T-cell (primary cell): ENCODE results near the gene BRIX1. TPM values are rescaled to one million over a fixed set of nuclear protein-coding genes. Genes with fewer than 3 reads are reported as not detected.

Source experiments
- ATAC-seq, 4 experiments: fragments of 200-7000 bp in 3 of 4; fragments of 150-1000 bp in 1 of 4; cut with Tn5 transposase; replicated peaks in 1 of 4; 1 replicate in 3 of 4; 2 replicates in 1 of 4; pipeline ENCODE4 v1.10.0; 2021; ENCODE audit warnings: moderate library complexity in 3 of 4, mild to moderate bottlenecking in 2 of 4, moderate number of reproducible peaks in 1 of 4
- CTCF ChIA-PET, 2 donors: fragments of 300-600 bp; sonication (Branson Sonifier 250); formaldehyde crosslinking; loops; one replicate each; lab custom pipeline; 2022; ENCODE audit warnings: antibody characterized with exemption in 2 of 2; lab: Charles Lee
- POLR2A ChIA-PET, 2 donors: fragments of 300-600 bp; sonication (Branson Sonifier 250); formaldehyde crosslinking; loops; one replicate each; lab custom pipeline; 2022; ENCODE audit warnings: antibody characterized with exemption in 2 of 2; lab: Charles Lee
- DNase-seq, 35 experiments: peaks; one replicate each; pipeline versions ENCODE4 v3.0.0 to v3.0.0-alpha.2; 2013 to 2023
- H3K27ac ChIP-seq: one replicate; pipeline ENCODE4 v1.5.1; 2013; ENCODE audit warnings: low read length
- H3K27me3 ChIP-seq, 2 experiments: replicated peaks in 1 of 2; 1 replicate in 1 of 2; 2 replicates in 1 of 2; pipeline versions ENCODE4 v1.6.1 to v1.7.0; 2013; ENCODE audit warnings: low read length in 1 of 2, mixed read lengths in 1 of 2; ENCODE audit not compliant: control insufficient read depth in 2 of 2, insufficient read depth in 2 of 2; ENCODE audit errors: extremely low read depth in 1 of 2
- H3K36me3 ChIP-seq, 2 donors: 1 replicate in 1 of 2; 2 replicates in 1 of 2; pipeline versions ENCODE4 v1.6.1 to v1.7.0; 2013; ENCODE audit warnings: low read length in 1 of 2; ENCODE audit not compliant: control insufficient read depth in 2 of 2, insufficient read depth in 1 of 2; ENCODE audit errors: extremely low read depth in 1 of 2
- H3K4me1 ChIP-seq, 2 experiments: 1 replicate in 1 of 2; 2 replicates in 1 of 2; pipeline versions ENCODE4 v1.6.1 to v1.7.0; 2013; ENCODE audit warnings: low read length in 2 of 2, mixed read lengths in 1 of 2; ENCODE audit not compliant: insufficient read depth in 2 of 2, control insufficient read depth in 1 of 2; ENCODE audit errors: extremely low read depth in 1 of 2
- H3K4me3 ChIP-seq, 2 donors: 1 replicate in 1 of 2; 2 replicates in 1 of 2; pipeline versions ENCODE4 v1.5.1 to v1.7.0; 2013; ENCODE audit warnings: mild to moderate bottlenecking in 2 of 2, low read length in 1 of 2, moderate library complexity in 1 of 2; ENCODE audit not compliant: control insufficient read depth in 1 of 2; ENCODE audit errors: extremely low read depth in 1 of 2
- H3K9me3 ChIP-seq: 2 replicates; pipeline ENCODE4 v1.7.0; 2013
- H3K27ac Mint-ChIP-seq, 2 donors: one replicate each; pipeline ENCODE4 v1.8.0; 2020 to 2021; ENCODE audit warnings: mild to moderate bottlenecking in 2 of 2, mixed read lengths in 2 of 2
- H3K27me3 Mint-ChIP-seq, 2 donors: one replicate each; pipeline ENCODE4 v1.8.0; 2021 to 2022; ENCODE audit warnings: mixed read lengths in 2 of 2
- H3K36me3 Mint-ChIP-seq: one replicate; pipeline ENCODE4 v1.8.0; 2021; ENCODE audit warnings: mixed read lengths
- H3K4me1 Mint-ChIP-seq, 3 donors: one replicate each; pipeline ENCODE4 v1.8.0; 2020 to 2022; ENCODE audit warnings: mixed read lengths in 3 of 3, mild to moderate bottlenecking in 1 of 3
- H3K4me3 Mint-ChIP-seq, 3 donors: one replicate each; pipeline ENCODE4 v1.8.0; 2020 to 2022; ENCODE audit warnings: mild to moderate bottlenecking in 3 of 3, mixed read lengths in 3 of 3, moderate library complexity in 3 of 3
- H3K9me3 Mint-ChIP-seq, 3 donors: one replicate each; pipeline ENCODE4 v1.8.0; 2020 to 2022; ENCODE audit warnings: mixed read lengths in 3 of 3
- WGBS: methylation state at CpG from one replicate; pipeline ENCODE4 v1.1.5; 2013; ENCODE audit warnings: missing lambda C conversion rate; ENCODE audit not compliant: insufficient coverage; 5-methylcytosine and 5-hydroxymethylcytosine counted together
- total RNA-seq, 35 experiments: library from RNA in 6 of 35; stranded (reverse) in 6 of 35; fragments of 120-200 nt in 1 of 35; gene quantifications; one replicate each; pipeline versions ENCODE4 v1.2.1 to v1.2.4 and lab custom pipeline; 2013 to 2026

Gene BRIX1, protein sequence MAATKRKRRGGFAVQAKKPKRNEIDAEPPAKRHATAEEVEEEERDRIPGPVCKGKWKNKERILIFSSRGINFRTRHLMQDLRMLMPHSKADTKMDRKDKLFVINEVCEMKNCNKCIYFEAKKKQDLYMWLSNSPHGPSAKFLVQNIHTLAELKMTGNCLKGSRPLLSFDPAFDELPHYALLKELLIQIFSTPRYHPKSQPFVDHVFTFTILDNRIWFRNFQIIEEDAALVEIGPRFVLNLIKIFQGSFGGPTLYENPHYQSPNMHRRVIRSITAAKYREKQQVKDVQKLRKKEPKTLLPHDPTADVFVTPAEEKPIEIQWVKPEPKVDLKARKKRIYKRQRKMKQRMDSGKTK
- total RNA-seq (10 to 100 TPM; 24.4 to 26.2 (median 24.4) TPM), total RNA-seq (lab: John Stamatoyannopoulos, UW) (31.6 to 237 (median 48.0) reads per million in 29 experiments)
- 35.2 TPM for total RNA-seq (2013)

- Mint-ChIP-seq H3K27ac (no peak within 1 kb of the TSS), H3K36me3 (peaks cover 14% of the 10 kb centered on the region), H3K27me3 (no peaks in the 10 kb centered on the region), H3K4me1 (peaks cover 34 to 38% (median 36%) of the 10 kb centered on the region in 3 donors), H3K9me3 (no peaks in the 10 kb centered on the region), H3K4me3 (peak within 1 kb of the TSS in 1 of 3 donors; percentile 61)
- Histone ChIP-seq H3K36me3 (peaks cover 5 to 26% of the 10 kb centered on the region in 2 donors), H3K4me1 (peaks cover 20 to 21% of the 10 kb centered on the region in 2 experiments), H3K4me3 (peak within 1 kb of the TSS; percentile 78 to 100), H3K27ac (peak within 1 kb of the TSS; percentile 84), H3K27me3 (no peaks in the 10 kb centered on the region), H3K9me3 (no peaks in the 10 kb centered on the region)
- ChIA-PET POLR2A (interaction anchor here (0.6 to 4.0 kb wide), 7 partner anchors 9 to 943 kb away, joined by 3 to 78 read pairs (median 3); partner anchors contain the start of gene DNAJC21 (in 2 of the 2)), CTCF (interaction anchor here in 1 of 2 donors (0.6 to 3.2 kb wide), 9 partner anchors 9 to 1012 kb away, joined by 3 to 19 read pairs (median 3); partner anchors contain the start of genes DNAJC21 and TTC23L)
- peak; percentile 82 to 96 (median 91) for DNase-seq
- under 1% methylated on average over 66 of the region's 67 CpGs for WGBS
- ATAC-seq, result peak; percentile 96 to 99 (median 98)
Measured at GRCh38 chr5:34915139-34915855, at the start of gene BRIX1, which contains the start of gene RAD1. Gene BRIX1, plus strand, starts transcription at chr5:34915711. Its CDS starts 28 bp downstream, at chr5:34915739. Gene RAD1, minus strand, starts transcription at chr5:34915504. Its CDS starts 612 bp downstream, at chr5:34914892.

DNA sequence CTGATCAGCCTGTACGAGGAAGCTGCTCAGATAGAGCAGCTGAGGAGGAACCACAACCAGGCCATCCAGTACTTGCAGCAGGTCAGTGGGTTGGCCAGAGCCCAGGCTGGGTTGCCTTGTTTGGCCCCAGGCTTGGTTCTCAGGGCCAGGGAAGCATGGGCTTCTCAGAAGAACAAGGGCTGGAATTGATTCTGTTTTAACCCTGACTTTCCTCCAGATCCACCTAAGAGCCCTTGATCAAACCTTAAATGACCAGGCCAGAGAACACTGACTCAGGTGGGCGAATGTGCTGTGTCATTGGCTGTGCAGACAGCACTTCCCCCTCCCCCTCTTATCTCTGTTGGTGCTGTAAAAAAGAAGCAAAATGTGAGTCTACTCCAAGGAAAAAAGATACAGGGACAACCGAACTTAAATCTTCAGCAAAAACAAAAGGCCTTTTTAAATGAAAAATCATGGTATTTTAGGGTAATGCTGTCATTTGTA, 48.5 kb upstream of the BRIX1 start:
- H3K4me1 ChIP-seq, result no peaks in the 10 kb centered on the region
- ChIA-PET CTCF (no interaction called here), POLR2A (no interaction called here)
- H3K4me3 ChIP-seq, result no peak overlapping the region
- Mint-ChIP-seq H3K4me1 (no peaks in the 10 kb centered on the region), H3K4me3 (no peak overlapping the region), H3K36me3 (peaks cover 2% of the 10 kb centered on the region), H3K27ac (no peak overlapping the region), H3K27me3 (peaks cover 2 to 3% of the 10 kb centered on the region in 2 donors), H3K9me3 (no peaks in the 10 kb centered on the region)
- ATAC-seq, result no peak
- H3K36me3 ChIP-seq, result no peaks in the 10 kb centered on the region
- no peak for DNase-seq
- WGBS, result 85% methylated on average over 1 of the region's 3 CpGs
- H3K27ac ChIP-seq, result no peak overlapping the region
- no peaks in the 10 kb centered on the region for H3K9me3 ChIP-seq
- no peaks in the 10 kb centered on the region for H3K27me3 ChIP-seq

GRCh38 chr5:34867660-34868059, 47.9 kb upstream of the BRIX1 start:
- no peaks in the 10 kb centered on the region for H3K9me3 ChIP-seq
- ChIA-PET POLR2A (no interaction called here), CTCF (no interaction called here)
- H3K4me1 ChIP-seq, result no peaks in the 10 kb centered on the region
- no peak for DNase-seq
- Mint-ChIP-seq H3K4me3 (no peak overlapping the region), H3K36me3 (peaks cover 2% of the 10 kb centered on the region), H3K4me1 (no peaks in the 10 kb centered on the region), H3K9me3 (no peaks in the 10 kb centered on the region), H3K27me3 (peaks cover 3 to 4% of the 10 kb centered on the region in 2 donors), H3K27ac (no peak overlapping the region)
- ATAC-seq, result no peak
- no peaks in the 10 kb centered on the region for H3K27me3 ChIP-seq
- no CpG with 5 or more reads among the region's 3 CpGs for WGBS
- H3K27ac ChIP-seq, result no peak overlapping the region
- H3K4me3 ChIP-seq, result no peak overlapping the region
- H3K36me3 ChIP-seq, result no peaks in the 10 kb centered on the region

DNA sequence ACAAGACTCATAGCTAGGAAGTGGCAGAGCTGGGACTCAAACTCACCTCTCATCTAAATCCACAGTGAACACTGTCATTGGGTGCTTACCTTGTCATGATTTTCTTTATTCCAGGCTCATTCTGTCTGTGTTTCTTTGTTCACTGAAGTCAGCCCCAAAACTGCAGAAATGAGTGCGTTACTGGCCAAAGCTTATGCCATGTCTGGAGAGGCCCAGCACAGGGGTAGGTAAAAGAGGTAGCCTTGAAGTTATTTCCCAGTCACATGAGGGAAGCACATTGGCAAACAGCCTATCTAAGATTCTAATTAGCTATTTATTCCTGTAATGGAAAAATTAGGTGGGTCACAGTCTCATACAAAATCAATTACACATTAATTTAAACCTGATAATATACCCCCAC, 46.7 kb upstream of the BRIX1 start:
- no peaks in the 10 kb centered on the region for H3K9me3 Mint-ChIP-seq
- ChIA-PET POLR2A (no interaction called here), CTCF (no interaction called here)
- H3K4me1 Mint-ChIP-seq, result no peaks in the 10 kb centered on the region
- Histone ChIP-seq H3K4me3 (no peak overlapping the region), H3K9me3 (no peaks in the 10 kb centered on the region), H3K27me3 (no peaks in the 10 kb centered on the region), H3K36me3 (no peaks in the 10 kb centered on the region), H3K27ac (no peak overlapping the region), H3K4me1 (no peaks in the 10 kb centered on the region)
- no peak for DNase-seq
- H3K4me3 Mint-ChIP-seq, result no peak overlapping the region
- peaks cover 3 to 9% of the 10 kb centered on the region in 2 donors for H3K27me3 Mint-ChIP-seq
- ATAC-seq, result no peak
- H3K27ac Mint-ChIP-seq, result no peak overlapping the region
- peaks cover 2% of the 10 kb centered on the region for H3K36me3 Mint-ChIP-seq
- no CpG with 5 or more reads among the region's 1 CpG for WGBS

DNA sequence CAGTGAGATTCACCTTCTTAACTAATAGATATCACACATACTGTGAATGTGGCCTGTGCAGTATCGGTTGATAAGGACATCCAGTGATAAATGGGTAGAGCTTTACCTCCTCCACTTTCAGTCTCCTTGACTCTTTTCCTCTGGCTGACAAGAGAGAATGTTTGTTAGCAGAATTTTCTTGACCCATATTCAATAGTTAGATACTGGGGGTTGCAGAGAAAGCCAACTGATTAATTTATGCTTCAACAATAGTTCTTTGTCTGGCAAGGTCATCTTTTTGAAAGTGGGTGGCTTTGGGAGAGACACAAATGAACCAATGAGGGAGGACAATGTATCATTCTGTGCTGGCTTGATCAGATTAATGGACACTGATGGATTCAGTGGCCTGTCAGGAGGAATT, 46.3 kb upstream of the BRIX1 start:
- no peaks in the 10 kb centered on the region for H3K4me1 Mint-ChIP-seq
- Histone ChIP-seq H3K4me1 (no peaks in the 10 kb centered on the region), H3K9me3 (no peaks in the 10 kb centered on the region), H3K27me3 (no peaks in the 10 kb centered on the region), H3K27ac (no peak overlapping the region), H3K4me3 (no peak overlapping the region), H3K36me3 (no peaks in the 10 kb centered on the region)
- ATAC-seq (no peak), DNase-seq (no peak)
- ChIA-PET POLR2A (no interaction called here), CTCF (interaction anchor here in 1 of 2 donors (0.5 kb wide), 1 partner anchor 33 kb away, joined by 3 read pairs; no protein-coding TSS in a partner anchor)
- peaks cover 3 to 9% of the 10 kb centered on the region in 2 donors for H3K27me3 Mint-ChIP-seq
- no CpG with 5 or more reads among the region's 1 CpG for WGBS
- H3K9me3 Mint-ChIP-seq, result no peaks in the 10 kb centered on the region
- H3K36me3 Mint-ChIP-seq, result peaks cover 2% of the 10 kb centered on the region
- no peak overlapping the region for H3K4me3 Mint-ChIP-seq
- H3K27ac Mint-ChIP-seq, result no peak overlapping the region

DNA sequence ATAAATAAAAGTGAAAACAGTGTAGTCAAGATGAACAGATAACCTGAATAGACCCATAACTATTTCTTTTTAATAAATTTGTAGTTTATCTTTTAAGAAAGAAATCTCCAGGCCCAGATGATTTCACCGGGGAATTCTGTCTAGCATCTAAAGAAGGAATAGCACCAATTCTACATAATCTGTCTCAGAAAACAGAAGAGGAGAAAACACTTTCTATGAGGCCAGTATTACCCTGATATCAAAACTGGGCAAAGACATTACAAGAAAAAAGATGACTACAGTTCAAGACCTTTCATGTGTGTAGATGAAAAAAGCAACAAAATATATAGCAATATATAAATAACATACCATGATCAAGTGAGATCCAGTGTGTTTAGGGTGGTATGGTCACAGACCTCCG, 45.1 kb upstream of the BRIX1 start:
- WGBS, result no CpG with 5 or more reads among the region's 2 CpGs
- Histone ChIP-seq H3K27ac (no peak overlapping the region), H3K36me3 (no peaks in the 10 kb centered on the region), H3K4me1 (no peaks in the 10 kb centered on the region), H3K9me3 (no peaks in the 10 kb centered on the region), H3K4me3 (no peak overlapping the region), H3K27me3 (no peaks in the 10 kb centered on the region)
- DNase-seq (no peak), ATAC-seq (no peak)
- H3K36me3 Mint-ChIP-seq, result peaks cover 2% of the 10 kb centered on the region
- peaks cover 0 to under 1% (median under 1%) of the 10 kb centered on the region in 3 donors for H3K9me3 Mint-ChIP-seq
- no peaks in the 10 kb centered on the region for H3K4me1 Mint-ChIP-seq
- peaks cover 3 to 11% of the 10 kb centered on the region in 2 donors for H3K27me3 Mint-ChIP-seq
- ChIA-PET CTCF (no interaction called here), POLR2A (no interaction called here)
- no peak overlapping the region for H3K27ac Mint-ChIP-seq
- no peak overlapping the region for H3K4me3 Mint-ChIP-seq
